Lung (tissue), 12 donors: ENCODE data around the gene SORL1. TPM values are rescaled to one million over a fixed set of nuclear protein-coding genes. Genes with fewer than 3 reads are reported as not detected.
A peak's percentile ranks its signal among the peaks of the same experiment; 100 is the strongest.

Experiments
- ATAC-seq: fragments of 200-7000 bp; cut with Tn5 transposase; one replicate; pipeline ENCODE4 v1.9.1; 2020; ENCODE audit warnings: moderate number of reproducible peaks; ENCODE audit not compliant: insufficient read depth, low FRiP score
- DNase-seq, 3 donors: peaks; one replicate each; pipeline ENCODE4 v3.0.0-alpha.2; 2013 to 2017
- H3K27ac ChIP-seq, 2 donors: one replicate each; pipeline ENCODE4 v1.5.1; 2013; ENCODE audit warnings: mild to moderate bottlenecking in 2 of 2, moderate library complexity in 2 of 2, control low read depth in 1 of 2, inconsistent platforms in 1 of 2, low read depth in 1 of 2, low read length in 1 of 2
- H3K27me3 ChIP-seq, 3 donors: one replicate each; pipeline ENCODE4 v1.5.1; 2013; ENCODE audit warnings: low read length in 2 of 3; ENCODE audit not compliant: control insufficient read depth in 3 of 3, insufficient read depth in 3 of 3
- H3K36me3 ChIP-seq, 4 donors: one replicate each; pipeline ENCODE4 v1.5.1; 2013; ENCODE audit warnings: low read length in 4 of 4, mild to moderate bottlenecking in 1 of 4, moderate library complexity in 1 of 4; ENCODE audit not compliant: control insufficient read depth in 4 of 4, insufficient read depth in 4 of 4
- H3K4me1 ChIP-seq, 5 donors: one replicate each; pipeline ENCODE4 v1.5.1; 2013; ENCODE audit warnings: low read length in 5 of 5, mild to moderate bottlenecking in 2 of 5, moderate library complexity in 1 of 5; ENCODE audit not compliant: control insufficient read depth in 5 of 5, insufficient read depth in 5 of 5
- H3K4me3 ChIP-seq: one replicate; pipeline ENCODE4 v1.5.1; 2013; ENCODE audit warnings: mild to moderate bottlenecking, control low read depth, moderate library complexity
- H3K9ac ChIP-seq, 2 donors: one replicate each; pipeline ENCODE4 v1.5.1; 2013; ENCODE audit warnings: low read length in 2 of 2, control low read depth in 1 of 2; ENCODE audit not compliant: insufficient read depth in 1 of 2
- H3K9me3 ChIP-seq, 4 donors: one replicate each; pipeline ENCODE4 v1.5.1; 2013; ENCODE audit warnings: low read length in 3 of 4, mild to moderate bottlenecking in 1 of 4, moderate library complexity in 1 of 4; ENCODE audit not compliant: control insufficient read depth in 4 of 4, insufficient read depth in 3 of 4
- CTCF ChIP-seq: IDR thresholded peaks from 2 replicates; pipeline ENCODE4 v1.5.1; 2012; ENCODE audit warnings: mild to moderate bottlenecking; ENCODE audit errors: control extremely low read depth, extremely low read depth
- WGBS, 2 donors: extraction: QIAGEN DNeasy Blood & Tissue Kit; methylation state at CpG; one replicate each; pipeline ENCODE4 v1.1.7; 2013; 5-methylcytosine and 5-hydroxymethylcytosine counted together
- polyA plus RNA-seq, 2 donors: library from polyadenylated mRNA; stranded (reverse); fragments of 200-250 nt; gene quantifications; one replicate each; pipeline ENCODE4 v1.2.1, GENCODE V29; 2013
- total RNA-seq, 2 donors: library from RNA; depleted of rRNA in 1 of 2; stranded (reverse); fragments of >200 nt in 1 of 2; gene quantifications; one replicate each; pipeline ENCODE4 v1.2.1, GENCODE V29; 2014 to 2021
- donor health status: control.
- donor health status: control.
- donor health status: Bipolar disorder and iron deficiency.
- donor health status: healthy.
- donor health status: DM: yes; HTN: yes; CAD: no.

Gene SORL1
- total and polyA plus RNA-seq, 4 donors, result 1.9 to 67.0 (median 49.2) TPM

- 78 to 85% methylated on average over 12 of the region's 12 CpGs for WGBS, 2 donors
- DNase-seq (peak in 1 of 3 donors; percentile 25), ATAC-seq (no peak)
- Histone ChIP-seq H3K9me3 (no peaks in the 10 kb centered on the region), H3K4me3 (no peak overlapping the region), H3K4me1 (peaks cover 0 to 12% (median 0%) of the 10 kb centered on the region in 5 donors), H3K9ac (no peak overlapping the region), H3K36me3 (peaks cover 0 to 28% (median 15%) of the 10 kb centered on the region in 4 donors), H3K27me3 (no peaks in the 10 kb centered on the region), H3K27ac (no peak overlapping the region)
- no peak for TF ChIP-seq CTCF
These were observed 162.6 kb downstream of the SORL1 start for GRCh38 chr11:121614636-121615240.

GRCh38 chr11:121615501-121615900 lies 163.4 kb downstream of the SORL1 start:
- ATAC-seq, result no peak
- H3K27ac ChIP-seq, result no peak overlapping the region
- no peak overlapping the region for H3K4me3 ChIP-seq
- TF ChIP-seq CTCF, result no peak
- H3K36me3 ChIP-seq, result peaks cover 0 to 34% (median 17%) of the 10 kb centered on the region in 4 donors
- no peak overlapping the region for H3K9ac ChIP-seq
- 90 to 94% methylated on average over 3 of the region's 3 CpGs for WGBS, 2 donors
- no peak for DNase-seq
- H3K4me1 ChIP-seq, result peaks cover 0 to 12% (median 0%) of the 10 kb centered on the region in 5 donors
- H3K27me3 ChIP-seq, result no peaks in the 10 kb centered on the region
- H3K9me3 ChIP-seq, result no peaks in the 10 kb centered on the region

GRCh38 chr11:121618516-121618915 lies 166.4 kb downstream of the SORL1 start:
- 94 to 98% methylated on average over 8 of the region's 8 CpGs for WGBS, 2 donors
- Histone ChIP-seq H3K4me3 (no peak overlapping the region), H3K4me1 (peaks cover 0 to 12% (median 0%) of the 10 kb centered on the region in 5 donors), H3K9ac (no peak overlapping the region), H3K36me3 (peaks cover 0 to 53% (median 26%) of the 10 kb centered on the region in 4 donors), H3K27ac (no peak overlapping the region), H3K9me3 (no peaks in the 10 kb centered on the region), H3K27me3 (no peaks in the 10 kb centered on the region)
- TF ChIP-seq CTCF, result no peak
- DNase-seq (no peak), ATAC-seq (no peak)
